Endodermal cell (in vitro differentiated cells): ENCODE data around the gene TASOR2. TPM values are rescaled to one million over a fixed set of nuclear protein-coding genes. Genes with fewer than 3 reads are reported as not detected.

Source experiments
- DNase-seq: peaks from one replicate; pipeline ENCODE4 v3.0.0-alpha.2; 2017
- H3K27ac ChIP-seq: 2 replicates; pipeline ENCODE4 v1.5.1; 2013; ENCODE audit warnings: mild to moderate bottlenecking, low read depth, low read length, moderate library complexity
- H3K27me3 ChIP-seq: 2 replicates; pipeline ENCODE4 v1.6.1; 2013; ENCODE audit warnings: mild to moderate bottlenecking, low read length, moderate library complexity; ENCODE audit not compliant: insufficient read depth, control insufficient read depth, poor library complexity, severe bottlenecking
- H3K36me3 ChIP-seq: 2 replicates; pipeline ENCODE4 v1.7.0; 2013; ENCODE audit warnings: mild to moderate bottlenecking, low read length, moderate library complexity; ENCODE audit not compliant: control insufficient read depth, insufficient read depth
- H3K4me1 ChIP-seq: one replicate; pipeline ENCODE4 v1.7.0; 2013; ENCODE audit warnings: low read length; ENCODE audit not compliant: control insufficient read depth, insufficient read depth
- H3K4me3 ChIP-seq: 2 replicates; pipeline ENCODE4 v1.5.1; 2013; ENCODE audit warnings: mild to moderate bottlenecking, low read length, moderate library complexity
- H3K9ac ChIP-seq: 2 replicates; pipeline ENCODE4 v1.6.1; 2013; ENCODE audit warnings: mild to moderate bottlenecking, low read length, moderate library complexity; ENCODE audit not compliant: poor library complexity, severe bottlenecking; ENCODE audit errors: extremely low read depth
- H3K9me3 ChIP-seq: 2 replicates; pipeline ENCODE4 v1.6.1; 2013; ENCODE audit warnings: mild to moderate bottlenecking, low read length, moderate library complexity; ENCODE audit not compliant: control insufficient read depth
- H3K27ac Mint-ChIP-seq: 2 replicates; pipeline ENCODE4 v1.8.0; 2020; ENCODE audit warnings: mixed read lengths
- H3K27me3 Mint-ChIP-seq: 2 replicates; pipeline ENCODE4 v1.8.0; 2021; ENCODE audit warnings: mild to moderate bottlenecking, mixed read lengths; ENCODE audit not compliant: insufficient read depth
- H3K36me3 Mint-ChIP-seq: 2 replicates; pipeline ENCODE4 v1.8.0; 2020; ENCODE audit warnings: low read depth, mixed read lengths
- H3K4me1 Mint-ChIP-seq: 2 replicates; pipeline ENCODE4 v1.8.0; 2020; ENCODE audit warnings: mixed read lengths
- H3K4me3 Mint-ChIP-seq: 2 replicates; pipeline ENCODE4 v1.8.0; 2020; ENCODE audit warnings: mild to moderate bottlenecking, moderate library complexity, mixed read lengths
- H3K9me3 Mint-ChIP-seq: 2 replicates; pipeline ENCODE4 v1.8.0; 2020; ENCODE audit warnings: mild to moderate bottlenecking, mixed read lengths
- WGBS, 2 experiments: methylation state at CpG; one replicate each; pipeline versions ENCODE4 v1.1.5 to v1.1.7; 2013; ENCODE audit warnings: missing lambda C conversion rate in 2 of 2, mixed read lengths in 1 of 2; ENCODE audit not compliant: insufficient coverage in 1 of 2, insufficient read length in 1 of 2; 5-methylcytosine and 5-hydroxymethylcytosine counted together
- total RNA-seq, 2 donors: library from RNA; stranded (reverse); fragmentation: NEBNext Ultra II Directional in 1 of 2; extraction: Animal tissue kit (Norgen Biotek cat#: 25700) in 1 of 2; gene quantifications; 2 replicates in 1 of 2; 3 replicates in 1 of 2; pipeline ENCODE4 v1.2.1, GENCODE V29; 2021
- TF ChIP-seq, protein P1 (sequence below): fragments of 200-600 bp; sonication (generic); conservative IDR thresholded peaks from 2 replicates; pipeline ENCODE4 v1.5.0; 2021; ENCODE audit warnings: antibody characterized with exemption, mild to moderate bottlenecking

TASOR2 gene
- total RNA-seq, 2 donors from 2014 or later: 47.1 to 53.0 TPM

DNA sequence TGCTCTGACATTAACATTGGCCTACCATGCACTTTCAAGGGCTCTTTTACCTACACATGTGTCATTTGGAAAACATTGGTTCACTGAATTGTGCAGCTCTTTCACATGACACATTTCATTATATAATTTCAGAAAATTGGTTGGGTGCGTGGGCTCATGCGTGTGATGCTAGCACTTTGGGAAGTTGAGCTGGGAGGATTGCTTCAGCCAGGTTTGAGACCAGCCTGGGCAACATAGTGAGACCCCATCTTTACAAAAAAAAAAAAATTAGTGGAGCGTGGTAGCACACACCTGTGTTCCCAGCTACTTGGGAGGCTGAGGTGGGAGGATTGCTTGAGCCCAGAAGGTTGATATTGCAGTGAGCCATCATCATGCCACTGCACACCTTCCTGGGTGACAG, 3.9 kb downstream of the TASOR2 start:
- no peak overlapping the region for H3K4me3 ChIP-seq
- H3K36me3 ChIP-seq: no peaks in the 10 kb centered on the region
- Mint-ChIP-seq H3K27me3 (peaks cover 3% of the 10 kb centered on the region), H3K4me1 (peaks cover 31% of the 10 kb centered on the region), H3K27ac (no peak overlapping the region), H3K4me3 (no peak overlapping the region), H3K36me3 (peaks cover 3% of the 10 kb centered on the region), H3K9me3 (peaks cover 4% of the 10 kb centered on the region)
- no peaks in the 10 kb centered on the region for H3K27me3 ChIP-seq
- H3K27ac ChIP-seq: no peak overlapping the region
- TF ChIP-seq, protein P1, sequence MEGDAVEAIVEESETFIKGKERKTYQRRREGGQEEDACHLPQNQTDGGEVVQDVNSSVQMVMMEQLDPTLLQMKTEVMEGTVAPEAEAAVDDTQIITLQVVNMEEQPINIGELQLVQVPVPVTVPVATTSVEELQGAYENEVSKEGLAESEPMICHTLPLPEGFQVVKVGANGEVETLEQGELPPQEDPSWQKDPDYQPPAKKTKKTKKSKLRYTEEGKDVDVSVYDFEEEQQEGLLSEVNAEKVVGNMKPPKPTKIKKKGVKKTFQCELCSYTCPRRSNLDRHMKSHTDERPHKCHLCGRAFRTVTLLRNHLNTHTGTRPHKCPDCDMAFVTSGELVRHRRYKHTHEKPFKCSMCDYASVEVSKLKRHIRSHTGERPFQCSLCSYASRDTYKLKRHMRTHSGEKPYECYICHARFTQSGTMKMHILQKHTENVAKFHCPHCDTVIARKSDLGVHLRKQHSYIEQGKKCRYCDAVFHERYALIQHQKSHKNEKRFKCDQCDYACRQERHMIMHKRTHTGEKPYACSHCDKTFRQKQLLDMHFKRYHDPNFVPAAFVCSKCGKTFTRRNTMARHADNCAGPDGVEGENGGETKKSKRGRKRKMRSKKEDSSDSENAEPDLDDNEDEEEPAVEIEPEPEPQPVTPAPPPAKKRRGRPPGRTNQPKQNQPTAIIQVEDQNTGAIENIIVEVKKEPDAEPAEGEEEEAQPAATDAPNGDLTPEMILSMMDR: no peak
- H3K9ac ChIP-seq: no peak overlapping the region
- H3K9me3 ChIP-seq: no peaks in the 10 kb centered on the region
- WGBS, 2 experiments: 95 to 100% methylated on average over 2 to 3 of the region's 3 CpGs
- DNase-seq: no peak
- H3K4me1 ChIP-seq: peaks cover 6% of the 10 kb centered on the region

DNA sequence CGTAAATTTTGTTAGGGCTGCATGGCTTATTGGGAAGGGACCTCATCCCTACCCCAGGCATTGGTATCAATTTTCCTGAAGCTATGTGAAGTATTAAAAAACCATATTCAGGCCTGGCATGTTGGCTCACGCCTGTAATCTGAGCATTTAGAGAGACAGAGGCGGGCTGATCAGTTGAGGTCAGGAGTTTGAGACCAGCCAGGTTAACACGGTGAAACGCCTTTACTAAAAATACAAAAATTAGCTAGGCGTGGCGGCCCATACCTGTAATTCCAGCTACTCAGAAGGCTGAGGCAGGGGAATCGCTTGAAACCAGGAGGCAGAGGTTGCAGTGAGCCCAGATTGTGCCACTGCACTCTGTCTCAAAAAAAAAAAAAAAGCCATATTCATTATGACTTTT, 7.1 kb downstream of the TASOR2 start:
- Histone ChIP-seq H3K4me1 (peaks cover 6% of the 10 kb centered on the region), H3K27me3 (no peaks in the 10 kb centered on the region), H3K36me3 (no peaks in the 10 kb centered on the region), H3K9ac (no peak overlapping the region), H3K4me3 (peak overlapping the region; percentile 85), H3K27ac (no peak overlapping the region), H3K9me3 (no peaks in the 10 kb centered on the region)
- TF ChIP-seq, protein P1: no peak
- no peak for DNase-seq
- Mint-ChIP-seq H3K9me3 (no peaks in the 10 kb centered on the region), H3K27ac (no peak overlapping the region), H3K36me3 (peaks cover 3% of the 10 kb centered on the region), H3K4me1 (peaks cover 40% of the 10 kb centered on the region), H3K27me3 (no peaks in the 10 kb centered on the region), H3K4me3 (peak overlapping the region; percentile 55)
- WGBS, 2 experiments: 72 to 79% methylated on average over 6 to 8 of the region's 8 CpGs

DNA sequence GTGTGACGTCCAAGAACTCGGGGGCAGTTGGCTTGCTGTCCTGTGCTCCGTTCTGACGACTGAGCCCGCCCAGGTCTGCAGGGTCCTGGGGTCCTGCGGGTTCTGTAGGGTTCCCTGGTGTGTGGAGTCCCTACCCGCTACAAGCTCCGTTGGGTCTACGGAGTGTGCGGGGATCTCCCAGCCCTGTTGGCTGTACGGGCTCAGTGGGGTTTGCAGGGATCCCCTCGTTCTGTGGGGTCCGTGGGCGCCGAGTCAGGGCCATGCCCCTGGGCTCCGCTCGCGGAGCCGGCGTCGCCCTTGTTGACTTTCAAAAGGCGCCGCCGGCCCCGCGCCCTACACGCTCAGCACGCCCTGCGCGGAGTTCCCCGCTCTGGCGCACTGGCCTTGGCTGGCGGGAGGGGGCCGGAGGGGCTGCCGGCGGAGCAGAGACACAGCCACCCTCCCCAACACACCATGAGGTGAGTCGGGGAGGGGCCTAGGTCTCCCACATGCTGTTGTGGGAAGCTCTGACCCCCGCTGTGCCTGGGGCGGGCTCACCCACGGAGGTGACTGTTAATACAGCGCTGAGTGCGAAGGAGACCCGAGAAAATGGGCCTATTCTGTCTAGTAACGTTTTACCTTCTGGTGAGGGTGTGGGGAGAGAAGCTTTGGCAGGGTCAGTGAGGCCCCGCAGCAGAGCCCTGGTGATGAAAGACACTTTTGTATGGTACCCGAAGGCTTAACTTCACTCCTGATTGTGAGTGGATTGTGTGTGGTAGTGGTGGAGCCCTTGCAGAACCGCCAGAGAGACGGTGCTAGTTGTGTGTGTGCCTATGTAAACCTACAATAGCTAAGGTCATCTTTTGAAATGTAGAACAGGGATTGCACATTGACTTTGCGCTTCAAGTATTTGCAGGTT, 8.1 kb downstream of the TASOR2 start:
- peak overlapping the region; percentile 85 for H3K4me3 ChIP-seq
- no peaks in the 10 kb centered on the region for H3K9me3 ChIP-seq
- TF ChIP-seq, protein P1: no peak
- DNase-seq: peak; percentile 88
- WGBS, 2 experiments: 4 to 7% methylated on average over 24 to 49 of the region's 49 CpGs
- H3K4me3 Mint-ChIP-seq: peak overlapping the region; percentile 55
- peak overlapping the region; percentile 56 for H3K9ac ChIP-seq
- H3K27me3 ChIP-seq: no peaks in the 10 kb centered on the region
- H3K27ac Mint-ChIP-seq: peak overlapping the region; percentile 77
- no peaks in the 10 kb centered on the region for H3K9me3 Mint-ChIP-seq
- no peaks in the 10 kb centered on the region for H3K27me3 Mint-ChIP-seq
- peaks cover 3% of the 10 kb centered on the region for H3K36me3 Mint-ChIP-seq
- H3K4me1 ChIP-seq: peaks cover 11% of the 10 kb centered on the region
- peak overlapping the region; percentile 44 for H3K27ac ChIP-seq
- no peaks in the 10 kb centered on the region for H3K36me3 ChIP-seq
- H3K4me1 Mint-ChIP-seq: peaks cover 44% of the 10 kb centered on the region
